LoVo (cell line): ENCODE measurements around the gene MCF2L2.

ENCODE experiments used
- DNase-seq: peaks from one replicate; pipeline ENCODE4 v3.0.0-alpha.2; 2016; ENCODE audit warnings: low spot score

MCF2L2 gene

DNA sequence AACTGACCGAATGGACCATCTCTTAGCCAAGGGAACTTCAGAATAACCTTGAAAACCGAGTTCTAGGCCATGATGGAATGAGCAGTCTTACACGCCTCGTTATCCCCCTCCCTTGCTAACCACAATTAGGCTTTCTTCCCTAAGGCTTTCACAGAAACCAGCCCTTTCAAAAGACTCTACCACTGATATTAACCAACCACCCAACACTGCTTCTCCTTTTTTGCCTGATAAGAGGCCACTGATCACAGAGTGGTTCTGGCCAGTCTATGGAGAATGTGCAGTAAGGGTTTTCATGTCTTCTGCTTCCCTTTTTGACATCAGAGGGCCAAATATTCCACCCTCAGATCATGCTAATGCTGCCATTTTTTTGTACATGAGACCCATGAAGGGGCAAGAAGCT is 59.3 kb downstream of the MCF2L2 start:
- DNase-seq = no peak

DNA sequence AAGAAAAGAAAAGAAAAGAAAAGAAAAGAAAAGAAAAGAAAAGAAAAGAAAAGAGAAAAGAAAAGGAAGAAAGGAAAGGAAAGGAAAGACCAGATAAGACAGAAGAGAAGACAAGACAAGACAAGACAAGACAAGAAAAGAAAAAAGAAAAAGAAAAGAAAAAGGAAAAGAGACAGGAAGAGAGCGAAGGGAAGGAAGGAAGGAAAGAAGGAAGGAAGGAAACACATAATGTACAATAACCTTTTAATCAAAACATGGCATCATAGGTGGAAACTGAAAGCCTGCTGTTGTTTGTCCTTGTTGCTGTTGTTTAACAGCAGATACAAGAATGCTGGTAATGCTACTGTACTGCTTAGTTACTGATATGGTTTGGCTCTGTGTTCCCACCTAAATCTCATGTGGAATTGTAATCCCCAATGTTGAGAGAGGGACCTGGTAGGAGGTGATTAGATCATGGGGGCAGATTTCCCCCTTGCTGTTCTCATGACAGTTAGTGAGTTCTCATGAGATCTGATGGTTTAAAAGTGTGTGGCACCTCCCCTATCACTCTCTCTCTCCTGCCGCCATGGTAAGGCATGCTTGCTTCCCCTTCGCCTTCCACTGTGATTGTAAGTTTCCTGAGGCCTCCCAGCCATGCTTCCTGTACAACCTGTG is 67.3 kb downstream of the MCF2L2 start:
- no peak for DNase-seq

GRCh38 chr3:183359036-183359435 is 69.4 kb downstream of the MCF2L2 start:
- no peak for DNase-seq

DNA sequence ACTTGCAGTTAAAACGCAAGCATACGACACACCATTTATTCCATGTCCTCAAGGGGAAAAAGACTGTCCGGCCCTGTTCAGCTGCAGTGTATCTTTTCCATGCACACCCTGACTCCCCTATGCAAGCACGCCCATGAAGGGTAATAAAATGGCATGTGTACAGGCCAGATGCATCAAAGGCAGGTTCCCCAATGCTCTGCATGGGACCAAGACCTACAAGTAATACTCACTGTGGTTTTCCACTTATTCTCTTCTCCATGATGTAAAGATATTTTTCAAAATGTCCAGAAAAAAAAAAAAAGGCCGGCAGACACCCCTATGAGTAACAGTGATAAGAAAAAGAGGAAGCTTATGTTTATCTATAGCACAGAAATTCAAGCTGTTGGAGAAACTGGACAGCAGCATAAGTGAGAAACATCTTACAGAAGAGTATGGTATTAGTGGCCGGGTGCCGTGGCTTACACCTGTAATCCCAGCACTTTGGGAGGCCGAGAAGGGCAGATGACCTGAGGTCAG is 70.8 kb downstream of the MCF2L2 start:
- no peak for DNase-seq

- no peak for DNase-seq
Observed at GRCh38 chr3:183356920-183357319, 71.5 kb downstream of the MCF2L2 start.

GRCh38 chr3:183354874-183355273 is 73.5 kb downstream of the MCF2L2 start:
- no peak for DNase-seq

- DNase-seq = no peak
Observed at GRCh38 chr3:183354325-183354831, 74.0 kb downstream of the MCF2L2 start.

DNA sequence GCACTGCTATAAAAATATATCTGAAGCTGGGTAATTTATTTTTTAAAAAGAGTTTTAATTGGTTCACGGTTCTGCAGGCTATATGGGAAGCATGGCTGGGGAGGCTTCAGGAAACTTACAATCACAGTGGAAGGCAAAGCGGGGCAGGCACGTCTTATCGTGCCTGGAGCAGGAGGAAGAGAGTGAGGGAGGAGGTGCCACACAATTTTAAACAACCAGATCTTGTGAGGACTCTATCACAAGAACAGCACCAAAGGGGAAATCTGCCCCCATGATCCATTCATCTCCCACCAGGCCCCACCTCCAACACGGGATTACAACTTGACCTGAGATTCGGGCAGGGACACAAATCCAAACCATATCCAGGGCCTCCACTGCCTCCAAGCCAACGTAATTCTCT is 75.0 kb downstream of the MCF2L2 start:
- DNase-seq = no peak

DNA sequence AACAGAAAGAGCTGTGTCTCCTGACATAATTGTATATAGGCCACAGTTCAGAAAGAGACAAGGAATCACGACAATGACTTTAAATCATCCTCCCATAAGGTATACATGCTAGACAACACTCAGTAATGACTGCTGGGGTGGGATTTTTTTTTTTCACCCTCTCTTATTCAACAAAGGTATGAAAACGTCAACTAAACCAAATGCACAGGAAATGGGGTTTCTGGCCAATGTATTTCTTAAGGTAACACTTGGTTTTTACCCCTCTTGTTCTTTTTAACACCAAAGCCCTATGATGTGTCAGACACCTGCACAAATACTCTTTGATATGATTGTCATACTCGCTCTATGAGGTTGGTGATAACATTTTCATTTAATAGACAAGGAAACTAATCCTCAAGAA is 78.3 kb downstream of the MCF2L2 start:
- no peak for DNase-seq

- DNase-seq = no peak
Observed at GRCh38 chr3:183349421-183350157, 78.8 kb downstream of the MCF2L2 start.

DNA sequence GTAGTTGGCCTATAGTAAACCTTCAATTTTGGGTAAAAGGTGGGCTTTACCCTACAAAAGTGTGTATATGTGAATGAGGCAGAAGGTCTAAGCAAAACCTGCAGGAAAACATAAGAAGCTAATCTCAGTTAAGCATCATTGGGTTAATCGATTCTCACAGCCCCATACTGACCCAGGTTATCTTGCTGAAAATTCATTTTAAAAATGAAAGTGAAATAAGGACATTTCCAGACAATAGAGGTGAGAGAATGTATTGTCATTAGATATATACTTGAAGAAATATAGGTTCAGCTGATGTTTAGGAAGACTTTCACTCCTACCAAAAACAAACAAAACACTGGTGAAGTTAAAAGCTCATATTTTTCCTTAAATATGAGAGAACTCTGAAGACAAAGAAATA is 85.6 kb downstream of the MCF2L2 start:
- DNase-seq = no peak

DNA sequence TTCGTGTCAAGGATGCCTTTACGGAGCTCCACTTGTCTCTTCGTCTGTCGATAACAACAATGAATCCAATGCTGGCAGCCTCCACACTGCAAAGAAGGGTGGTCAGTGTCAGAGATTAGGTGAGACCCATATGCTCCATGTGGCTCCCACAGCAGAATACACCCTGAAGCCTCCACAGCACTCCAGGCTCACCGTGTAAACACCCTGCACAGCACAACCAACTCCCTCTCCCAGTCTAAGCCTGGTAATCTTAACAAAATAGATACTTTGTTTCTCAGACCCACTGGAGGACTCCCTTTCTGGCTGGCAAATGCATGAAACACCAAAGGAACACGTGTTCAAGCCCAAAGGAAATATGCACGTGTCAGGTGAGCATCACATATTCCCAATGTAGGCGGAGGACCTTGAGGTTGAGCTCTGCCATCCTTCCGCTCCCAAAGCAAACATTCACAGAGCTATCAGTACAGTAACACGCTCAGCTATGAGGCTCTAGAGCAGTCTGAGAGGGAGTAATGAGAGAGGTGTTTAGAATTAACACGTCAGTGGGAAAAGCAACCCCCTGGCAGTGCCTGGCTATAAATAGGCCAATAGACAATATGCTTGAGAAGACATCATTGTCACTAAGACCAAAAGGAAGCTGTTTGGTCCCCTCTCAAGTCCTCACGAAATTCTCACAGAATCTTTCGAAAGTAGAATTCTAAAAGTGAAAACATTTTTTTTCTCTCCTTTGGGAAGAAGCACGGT is 86.7 kb downstream of the MCF2L2 start:
- DNase-seq = no peak

- DNase-seq = no peak
Observed at GRCh38 chr3:183340222-183340621, 88.2 kb downstream of the MCF2L2 start.

DNA sequence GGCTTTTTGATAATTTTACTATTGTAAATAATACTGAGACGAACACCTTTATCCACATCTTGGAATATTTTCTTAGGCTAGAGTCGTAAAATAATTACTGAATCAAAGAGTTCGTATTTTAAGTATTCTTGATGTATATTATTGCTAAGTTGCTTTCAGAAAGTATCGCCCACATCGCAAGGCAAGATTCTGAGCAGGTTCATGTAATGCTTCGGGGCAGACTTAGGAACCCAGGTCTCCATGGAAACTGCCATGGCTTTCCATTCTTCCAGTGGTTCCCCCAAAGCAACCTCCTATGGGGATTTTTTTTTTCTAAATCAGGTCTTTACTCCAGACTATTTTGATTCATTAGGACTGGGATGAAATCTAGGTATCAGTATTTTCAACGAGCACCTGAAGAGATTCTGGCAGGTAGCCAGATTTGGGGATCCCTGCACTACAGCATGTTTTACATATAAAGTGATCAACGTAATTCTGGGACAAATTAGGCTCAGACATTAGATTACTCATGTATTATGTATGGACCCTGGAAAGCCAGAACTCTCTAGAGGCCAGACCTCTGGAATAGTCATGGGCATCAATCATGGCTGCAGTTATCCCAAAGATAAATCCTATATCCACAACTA is 88.8 kb downstream of the MCF2L2 start:
- no peak for DNase-seq

DNA sequence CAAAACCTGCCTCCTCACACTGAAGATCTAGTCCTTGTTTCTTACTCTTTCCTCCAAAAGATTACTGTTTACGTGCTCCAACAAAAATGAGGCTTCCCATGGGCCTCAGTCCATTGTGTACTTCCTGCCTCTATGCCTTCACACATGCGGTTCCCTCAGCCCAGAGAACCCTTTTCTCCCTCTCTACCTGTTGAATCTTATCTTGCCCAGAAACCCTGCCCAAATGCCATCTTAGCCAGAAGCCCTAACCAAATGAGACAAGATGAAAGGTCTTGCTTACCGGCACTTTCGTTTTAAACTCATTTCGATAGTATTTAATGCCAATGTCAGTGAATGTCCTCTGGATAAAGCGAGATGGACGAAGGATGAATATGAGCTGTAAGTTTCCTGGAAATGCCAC is 89.9 kb downstream of the MCF2L2 start:
- DNase-seq = no peak

GRCh38 chr3:183332487-183332886 is 95.9 kb downstream of the MCF2L2 start:
- DNase-seq = no peak

DNA sequence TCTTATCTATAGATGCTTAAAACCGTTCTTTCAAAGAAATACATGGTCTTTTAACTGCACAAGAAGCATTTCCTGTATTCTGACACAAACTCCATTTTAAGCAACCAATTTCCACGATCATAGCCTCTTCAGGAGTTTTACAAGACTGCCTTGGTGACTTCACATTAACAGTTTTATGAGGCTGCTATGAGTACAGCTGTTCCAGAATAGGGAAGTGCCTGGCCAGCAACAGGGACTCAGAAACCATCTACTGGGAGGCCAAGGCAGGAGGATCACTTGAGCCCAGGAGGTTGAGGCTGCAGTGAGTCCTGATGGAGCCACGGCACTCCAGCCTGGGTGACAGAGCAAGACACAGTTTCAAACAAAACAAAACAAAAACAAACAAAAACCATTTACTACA is 96.9 kb downstream of the MCF2L2 start:
- DNase-seq = no peak

- DNase-seq = no peak
Observed at GRCh38 chr3:183330881-183331280, 97.5 kb downstream of the MCF2L2 start.

DNA sequence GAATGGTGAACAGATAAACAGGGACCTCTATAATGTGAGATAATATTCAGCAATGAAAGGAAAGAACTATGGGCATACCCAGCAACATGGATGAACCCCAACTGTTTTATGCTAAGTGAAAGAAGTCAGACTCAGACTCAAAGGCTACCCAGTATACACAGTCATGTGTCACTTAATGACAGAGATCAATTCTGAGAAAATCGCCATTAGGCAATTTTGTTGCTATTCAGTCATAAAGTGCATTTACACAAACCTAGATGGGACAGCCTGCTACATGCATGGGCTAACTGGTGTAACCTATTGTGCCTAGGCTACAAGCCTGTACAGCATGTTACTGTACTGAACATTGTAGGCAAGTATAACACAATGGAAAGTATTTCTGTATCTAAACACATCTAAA is 98.9 kb downstream of the MCF2L2 start:
- DNase-seq = no peak

- DNase-seq = no peak
Observed at GRCh38 chr3:183328823-183329222, 99.6 kb downstream of the MCF2L2 start.

DNA sequence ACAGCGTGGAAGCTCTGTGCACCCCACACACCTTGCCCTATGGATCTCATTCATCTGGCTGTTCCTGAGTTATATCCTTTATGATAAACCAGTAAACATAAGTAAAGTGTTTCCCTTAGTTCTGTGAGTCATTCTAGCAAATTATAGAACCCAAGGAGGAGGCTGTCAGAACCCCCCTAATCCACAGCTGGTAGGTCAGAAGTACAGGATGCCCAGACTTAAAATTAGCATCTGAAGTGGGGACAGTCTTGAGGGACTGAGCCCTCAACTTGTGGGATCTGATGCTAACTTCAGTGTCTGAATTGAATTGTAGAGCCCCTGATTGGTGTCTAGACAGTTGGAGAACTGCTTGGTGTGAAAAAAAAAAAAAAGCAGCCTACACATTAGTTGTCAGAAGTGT is 100.3 kb downstream of the MCF2L2 start:
- no peak for DNase-seq

DNA sequence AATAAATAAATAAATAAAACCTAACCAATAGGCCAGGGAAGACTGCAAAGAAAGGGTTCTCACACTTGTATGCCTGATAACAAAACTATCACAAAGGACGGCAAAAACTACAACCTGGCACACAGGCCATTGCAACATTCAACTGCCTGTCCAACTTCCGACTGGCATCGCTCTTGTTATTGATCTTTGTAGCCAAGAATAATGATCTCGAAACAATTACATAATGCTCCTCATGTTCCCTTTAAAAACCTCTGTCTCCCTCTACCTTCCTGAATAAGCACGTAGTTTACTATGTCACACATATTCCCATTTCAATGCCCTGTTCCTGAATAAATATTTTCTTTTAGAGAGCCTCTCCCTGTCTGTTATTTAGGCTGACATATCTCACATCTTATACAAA is 101.1 kb downstream of the MCF2L2 start:
- DNase-seq = no peak
